Measurements from ENCODE around the gene WDR86.

Gene WDR86

GRCh38 chr7:151399906-151400305 is 9.9 kb downstream of the WDR86 start:
- no peak overlapping the region for H3K27ac Mint-ChIP-seq
- H3K4me3 Mint-ChIP-seq: no peak overlapping the region
- H3K36me3 Mint-ChIP-seq (ENCODE audit: low read depth): peaks cover 23% of the 10 kb centered on the region
- H3K9me3 Mint-ChIP-seq: no peaks in the 10 kb centered on the region
- peaks cover 6% of the 10 kb centered on the region for H3K4me1 Mint-ChIP-seq
- TF ChIP-seq CTCF (IDR thresholded peaks at IDR 0.05; ENCODE audit: unreplicated experiment in 3 of 3): no peak
- peaks cover 4% of the 10 kb centered on the region for H3K27me3 Mint-ChIP-seq (ENCODE audit: low read depth)

GRCh38 chr7:151399305-151399601 is 10.6 kb downstream of the WDR86 start:
- H3K4me3 Mint-ChIP-seq: no peak overlapping the region
- H3K36me3 Mint-ChIP-seq (ENCODE audit: low read depth): peaks cover 26% of the 10 kb centered on the region
- no peak overlapping the region for H3K27ac Mint-ChIP-seq
- peaks cover 4% of the 10 kb centered on the region for H3K27me3 Mint-ChIP-seq (ENCODE audit: low read depth)
- TF ChIP-seq CTCF (IDR thresholded peaks at IDR 0.05; ENCODE audit: unreplicated experiment in 3 of 3): no peak
- peaks cover 6% of the 10 kb centered on the region for H3K4me1 Mint-ChIP-seq
- no peaks in the 10 kb centered on the region for H3K9me3 Mint-ChIP-seq

- peak overlapping the region in 1 of 3 experiments; percentile 27 for H3K27ac Mint-ChIP-seq
- TF ChIP-seq CTCF (IDR thresholded peaks at IDR 0.05; ENCODE audit: unreplicated experiment in 3 of 3): no peak
- H3K4me1 Mint-ChIP-seq: no peaks in the 10 kb centered on the region
- H3K36me3 Mint-ChIP-seq (ENCODE audit: low read depth): peaks cover 28% of the 10 kb centered on the region
- H3K27me3 Mint-ChIP-seq (ENCODE audit: low read depth): peaks cover 4% of the 10 kb centered on the region
- H3K4me3 Mint-ChIP-seq: no peak overlapping the region
- H3K9me3 Mint-ChIP-seq: no peaks in the 10 kb centered on the region
These were observed 11.2 kb downstream of the WDR86 start for GRCh38 chr7:151398446-151399304.

- no peak for TF ChIP-seq CTCF (IDR thresholded peaks at IDR 0.05; ENCODE audit: unreplicated experiment in 3 of 3)
- H3K4me1 Mint-ChIP-seq: no peaks in the 10 kb centered on the region
- no peak overlapping the region for H3K4me3 Mint-ChIP-seq
- H3K27me3 Mint-ChIP-seq (ENCODE audit: low read depth): peaks cover under 1% of the 10 kb centered on the region
- H3K36me3 Mint-ChIP-seq (ENCODE audit: low read depth): peaks cover 36% of the 10 kb centered on the region
- H3K27ac Mint-ChIP-seq: no peak overlapping the region
- no peaks in the 10 kb centered on the region for H3K9me3 Mint-ChIP-seq
These were observed 12.8 kb downstream of the WDR86 start for GRCh38 chr7:151397026-151397425.

- Mint-ChIP-seq H3K27me3 (ENCODE audit: low read depth) (no peaks in the 10 kb centered on the region), H3K4me1 (no peaks in the 10 kb centered on the region), H3K4me3 (no peak overlapping the region), H3K9me3 (no peaks in the 10 kb centered on the region), H3K27ac (no peak overlapping the region), H3K36me3 (ENCODE audit: low read depth) (peaks cover 36% of the 10 kb centered on the region)
- no peak for TF ChIP-seq CTCF (IDR thresholded peaks at IDR 0.05; ENCODE audit: unreplicated experiment in 3 of 3)
These were observed 13.4 kb downstream of the WDR86 start for GRCh38 chr7:151396328-151396970.

GRCh38 chr7:151395036-151395367 is 14.8 kb downstream of the WDR86 start:
- Mint-ChIP-seq H3K4me1 (no peaks in the 10 kb centered on the region), H3K27me3 (ENCODE audit: low read depth) (no peaks in the 10 kb centered on the region), H3K9me3 (no peaks in the 10 kb centered on the region), H3K4me3 (no peak overlapping the region), H3K36me3 (ENCODE audit: low read depth) (peaks cover 45% of the 10 kb centered on the region), H3K27ac (no peak overlapping the region)
- no peak for TF ChIP-seq CTCF (IDR thresholded peaks at IDR 0.05; ENCODE audit: unreplicated experiment in 3 of 3)

Measured in nephron (organoid).